GM21723 (cell line): ENCODE data around the gene CAPN7.

Experiments
- ATAC-seq: cut with Tn5 transposase; IDR thresholded peaks from one replicate; pipeline ENCODE4 v1.9.1; 2021; ENCODE audit warnings: mild to moderate bottlenecking, moderate library complexity; ENCODE audit not compliant: unreplicated experiment

CAPN7 gene

GRCh38 chr3:15243822-15244482 is 37.9 kb downstream of the CAPN7 start:
- ATAC-seq: no peak

GRCh38 chr3:15246186-15246585 is 40.1 kb downstream of the CAPN7 start:
- ATAC-seq: no peak

- ATAC-seq: no peak
These were observed 47.1 kb downstream of the CAPN7 start for GRCh38 chr3:15253023-15253697.

- ATAC-seq: no peak
These were observed 49.2 kb downstream of the CAPN7 start for GRCh38 chr3:15255215-15255614.

- no peak for ATAC-seq
These were observed 50.9 kb downstream of the CAPN7 start for GRCh38 chr3:15256861-15257341.

GRCh38 chr3:15258720-15259119 is 52.7 kb downstream of the CAPN7 start:
- ATAC-seq: no peak

- ATAC-seq: no peak
These were observed 54.5 kb downstream of the CAPN7 start for GRCh38 chr3:15260531-15260930.

GRCh38 chr3:15261274-15261673 is 55.2 kb downstream of the CAPN7 start:
- no peak for ATAC-seq

- no peak for ATAC-seq
These were observed 56.0 kb downstream of the CAPN7 start for GRCh38 chr3:15262021-15262420.

GRCh38 chr3:15263120-15263519 is 57.1 kb downstream of the CAPN7 start:
- ATAC-seq: no peak

GRCh38 chr3:15263926-15264325 is 57.9 kb downstream of the CAPN7 start:
- ATAC-seq: no peak

- ATAC-seq: no peak
These were observed 58.4 kb downstream of the CAPN7 start for GRCh38 chr3:15264486-15264885.

GRCh38 chr3:15265655-15266509 is 59.8 kb downstream of the CAPN7 start:
- no peak for ATAC-seq

GRCh38 chr3:15266510-15267376 is 60.7 kb downstream of the CAPN7 start:
- ATAC-seq: no peak

- no peak for ATAC-seq
These were observed 61.5 kb downstream of the CAPN7 start for GRCh38 chr3:15267502-15267901.

- ATAC-seq: peak; percentile 39
These were observed 62.1 kb downstream of the CAPN7 start for GRCh38 chr3:15268033-15268631.

GRCh38 chr3:15269091-15269989 is 63.3 kb downstream of the CAPN7 start:
- peak; percentile 59 for ATAC-seq

GRCh38 chr3:15271030-15271429 is 65.0 kb downstream of the CAPN7 start:
- no peak for ATAC-seq

GRCh38 chr3:15271785-15272381 is 65.8 kb downstream of the CAPN7 start:
- peak; percentile 75 for ATAC-seq
